Erythroblast (primary cell): Measurements from ENCODE around the gene MARVELD2.

Experiments used
- DNase-seq, 2 experiments: peaks; one replicate each; lab custom pipeline; 2025; lab: John Stamatoyannopoulos, UW
- GATA1 ChIP-seq: IDR thresholded peaks from 2 replicates; pipeline ENCODE4 v1.6.1; 2011; ENCODE audit warnings: low read depth, mild to moderate bottlenecking, control low read depth, low read length, moderate library complexity
- POLR2A ChIP-seq: IDR thresholded peaks from 2 replicates; pipeline ENCODE4 v1.6.1; 2011; ENCODE audit warnings: mild to moderate bottlenecking, low read length

Gene MARVELD2

DNA sequence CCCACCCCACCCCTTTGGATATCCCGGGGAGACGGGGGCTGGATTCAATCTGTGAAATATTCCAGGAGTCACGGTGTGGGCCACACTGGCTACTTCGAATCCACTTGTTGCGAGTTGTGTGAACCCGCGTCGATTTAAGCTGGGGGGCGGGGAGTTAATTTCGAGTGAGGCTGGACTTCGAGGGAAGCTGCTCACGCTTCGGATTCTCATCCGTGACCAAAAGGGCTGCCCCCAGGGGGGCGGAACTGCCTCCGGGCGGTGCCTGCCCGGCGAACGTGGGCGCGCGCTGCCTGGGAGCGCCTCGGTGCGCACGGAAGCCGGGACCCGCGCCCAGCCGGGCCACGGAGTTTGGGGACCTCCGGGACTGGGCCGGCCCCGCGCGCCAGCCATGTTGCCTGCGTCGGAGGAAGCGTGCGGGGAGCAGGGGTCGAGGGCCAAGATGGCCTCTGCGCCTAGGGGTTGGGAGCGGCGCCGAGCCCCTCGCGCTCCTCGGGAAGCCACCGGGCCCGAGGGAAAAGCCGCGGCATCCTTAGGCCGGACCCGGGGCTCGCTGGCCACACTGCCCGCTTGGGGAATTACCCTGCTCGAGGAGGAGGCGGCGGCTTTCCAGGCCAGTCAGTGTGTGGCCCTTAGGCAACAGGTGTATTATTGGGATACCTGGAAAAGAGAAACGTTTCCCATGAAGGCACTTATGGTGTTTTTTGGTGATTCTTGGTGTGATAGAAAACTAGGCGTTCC, 78.6 kb downstream of the MARVELD2 start:
- TF ChIP-seq GATA1 (no peak), POLR2A (no peak)
- DNase-seq = peak; percentile 38 to 51
